Skeletal muscle tissue (tissue), 4 donors: ENCODE measurements around the gene RASGEF1C. TPM values are rescaled to one million over a fixed set of nuclear protein-coding genes. Genes with fewer than 3 reads are reported as not detected.

ENCODE experiments used
- H3K27ac ChIP-seq: one replicate; pipeline ENCODE4 v1.7.0; 2013; ENCODE audit warnings: mild to moderate bottlenecking, low read depth, low read length, inconsistent platforms
- H3K27me3 ChIP-seq, 3 donors: one replicate each; pipeline ENCODE4 v1.7.0; 2013; ENCODE audit warnings: low read length in 3 of 3; ENCODE audit not compliant: control insufficient read depth in 3 of 3, insufficient read depth in 3 of 3
- H3K36me3 ChIP-seq, 3 donors: one replicate each; pipeline ENCODE4 v1.7.0; 2013; ENCODE audit warnings: low read length in 3 of 3; ENCODE audit not compliant: control insufficient read depth in 3 of 3, insufficient read depth in 3 of 3
- H3K4me1 ChIP-seq, 3 donors: one replicate each; pipeline ENCODE4 v1.7.0; 2013; ENCODE audit warnings: low read length in 3 of 3, mild to moderate bottlenecking in 3 of 3; ENCODE audit not compliant: control insufficient read depth in 3 of 3, insufficient read depth in 3 of 3
- H3K4me3 ChIP-seq, 3 donors: one replicate each; pipeline ENCODE4 v1.7.0; 2013; ENCODE audit warnings: low read length in 3 of 3
- H3K9ac ChIP-seq, 3 donors: one replicate each; pipeline ENCODE4 v1.7.0; 2013; ENCODE audit warnings: low read length in 3 of 3, mild to moderate bottlenecking in 3 of 3, moderate library complexity in 2 of 3, low read depth in 1 of 3
- H3K9me3 ChIP-seq, 3 donors: one replicate each; pipeline ENCODE4 v1.7.0; 2013; ENCODE audit warnings: low read length in 3 of 3; ENCODE audit not compliant: control insufficient read depth in 3 of 3
- total RNA-seq: library from RNA; depleted of rRNA; stranded (reverse); fragments of >200 nt; gene quantifications from one replicate; pipeline ENCODE4 v1.2.3, GENCODE V29; 2014
- donor health status: Osteomylitis.

The RASGEF1C gene
- total RNA-seq, 1 donor from 2014 or later, result 5.7 TPM

DNA sequence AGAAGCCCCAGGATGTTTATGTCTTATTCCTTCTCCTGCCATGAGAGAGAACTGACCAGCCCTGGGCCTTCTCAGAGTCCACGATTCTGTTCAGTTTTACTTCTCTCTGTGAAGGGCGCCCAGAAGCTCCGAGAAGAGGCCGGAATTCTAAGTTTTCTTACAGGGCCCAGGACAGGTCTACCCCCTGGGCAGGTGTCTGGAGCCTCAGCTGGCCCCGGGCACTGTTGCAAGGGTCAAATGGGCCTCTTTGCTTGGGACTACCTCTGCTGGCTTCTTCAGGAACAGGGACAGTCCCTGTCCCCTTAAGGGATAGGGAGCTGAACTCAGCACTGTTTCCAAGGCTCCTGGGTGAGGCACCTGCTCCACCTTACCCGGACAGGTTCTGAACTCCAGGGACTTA is 55.0 kb downstream of the RASGEF1C start:
- H3K27ac ChIP-seq, result no peak overlapping the region
- H3K4me1 ChIP-seq, result peaks cover 0 to 3% (median 0%) of the 10 kb centered on the region in 3 donors
- H3K9me3 ChIP-seq, result no peaks in the 10 kb centered on the region
- no peaks in the 10 kb centered on the region for H3K36me3 ChIP-seq
- H3K27me3 ChIP-seq, result peaks cover 0 to 4% (median 0%) of the 10 kb centered on the region in 3 donors
- H3K4me3 ChIP-seq, result no peak overlapping the region
- H3K9ac ChIP-seq, result no peak overlapping the region

DNA sequence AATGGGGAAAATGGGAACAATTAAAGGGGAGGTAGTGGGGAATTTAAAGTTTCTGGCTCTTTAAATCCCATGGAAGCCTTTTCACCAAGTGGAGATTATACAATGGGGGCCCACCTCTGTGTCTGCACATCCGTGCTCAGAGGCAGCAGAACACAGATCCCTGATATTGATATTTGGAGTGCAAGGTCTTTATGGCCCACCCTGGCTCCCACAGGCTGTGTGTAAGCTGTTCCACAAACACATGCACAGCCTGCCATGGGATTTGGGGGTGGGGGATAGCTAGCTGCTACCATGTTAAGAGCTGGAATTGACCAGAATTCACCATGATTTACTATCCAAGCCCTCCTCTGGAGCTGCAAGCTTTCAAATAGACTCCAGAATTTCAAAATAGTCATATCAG is 55.9 kb downstream of the RASGEF1C start:
- Histone ChIP-seq H3K9me3 (no peaks in the 10 kb centered on the region), H3K27ac (no peak overlapping the region), H3K4me1 (peaks cover 0 to 3% (median 0%) of the 10 kb centered on the region in 3 donors), H3K4me3 (no peak overlapping the region), H3K36me3 (no peaks in the 10 kb centered on the region), H3K9ac (no peak overlapping the region), H3K27me3 (peaks cover 0 to 4% (median 0%) of the 10 kb centered on the region in 3 donors)

DNA sequence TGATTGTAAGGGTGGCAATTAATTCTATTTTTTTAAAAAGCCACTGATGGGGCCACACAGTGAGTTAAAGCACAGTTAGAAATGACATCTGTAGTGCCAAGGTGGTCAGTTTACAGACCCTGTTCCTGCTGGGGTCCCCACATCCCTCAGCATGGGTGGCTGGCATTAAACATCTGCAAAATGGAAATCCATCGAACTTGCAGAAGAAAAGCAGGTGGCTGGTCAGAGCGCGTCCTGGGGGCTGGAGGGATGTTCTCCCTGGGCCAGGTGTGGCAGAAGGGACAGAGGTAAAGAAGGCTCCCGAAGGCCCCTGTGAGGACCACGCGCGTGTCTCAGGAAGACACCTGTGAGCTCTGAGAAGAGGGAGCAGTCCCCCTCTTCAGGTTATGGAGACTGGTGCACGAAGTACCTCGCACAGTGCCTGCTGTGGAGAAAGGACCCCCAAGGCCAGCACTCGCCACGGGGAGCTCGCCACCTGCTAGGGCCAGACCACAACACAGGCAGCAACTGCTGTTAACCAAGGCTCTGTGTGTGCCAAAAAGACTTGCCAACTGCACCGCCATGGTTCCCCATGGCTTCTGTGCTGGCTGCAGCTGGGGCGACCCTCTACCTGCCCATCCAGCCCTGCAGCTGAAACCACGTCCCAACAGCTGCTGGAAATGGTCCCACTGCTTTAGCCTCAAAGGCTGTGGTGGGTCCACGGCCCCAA is 65.2 kb downstream of the RASGEF1C start:
- peaks cover 18 to 32% (median 25%) of the 10 kb centered on the region in 3 donors for H3K27me3 ChIP-seq
- H3K36me3 ChIP-seq, result no peaks in the 10 kb centered on the region
- H3K27ac ChIP-seq, result no peak overlapping the region
- no peak overlapping the region for H3K4me3 ChIP-seq
- no peak overlapping the region for H3K9ac ChIP-seq
- no peaks in the 10 kb centered on the region for H3K4me1 ChIP-seq
- H3K9me3 ChIP-seq, result no peaks in the 10 kb centered on the region

DNA sequence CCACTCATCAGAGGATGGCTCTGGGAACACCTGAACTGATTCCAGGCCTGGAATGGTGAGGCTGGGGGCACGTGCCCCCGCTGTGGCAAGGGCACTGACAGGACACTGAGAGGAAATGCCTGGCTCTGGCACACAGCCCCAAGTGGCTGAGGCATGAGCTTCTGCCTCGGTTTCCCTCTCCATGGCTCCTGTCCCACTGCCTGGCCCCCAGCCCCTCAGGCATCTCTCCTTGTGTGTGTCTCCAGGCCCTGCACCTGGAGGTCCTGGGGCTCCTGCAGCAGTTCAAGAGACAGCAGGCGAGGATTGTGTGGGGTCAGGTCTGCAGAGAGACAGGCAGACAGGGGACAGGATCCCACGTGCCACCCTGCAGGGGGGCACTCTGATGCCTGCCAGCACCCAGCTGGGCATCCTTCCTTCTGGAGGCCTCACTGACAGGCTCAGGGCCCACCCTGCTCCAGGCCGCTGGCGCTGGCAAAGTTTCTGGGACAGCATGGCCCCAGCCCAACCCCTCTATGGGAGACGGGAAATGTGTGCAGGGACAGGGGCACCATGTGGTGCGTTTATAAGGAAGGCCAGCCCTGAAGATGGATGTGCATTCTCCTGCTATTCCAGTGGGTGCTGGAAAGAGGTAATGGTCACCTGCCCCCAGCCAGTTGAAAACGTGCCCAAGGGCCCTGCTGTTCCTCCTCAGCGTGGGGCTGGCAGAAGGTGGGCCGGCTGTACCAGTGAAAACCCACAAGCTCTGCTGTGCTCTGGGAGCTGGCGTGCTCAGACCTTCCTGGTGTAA is 66.0 kb downstream of the RASGEF1C start:
- peaks cover 22 to 35% (median 33%) of the 10 kb centered on the region in 3 donors for H3K27me3 ChIP-seq
- H3K36me3 ChIP-seq, result no peaks in the 10 kb centered on the region
- H3K9me3 ChIP-seq, result no peaks in the 10 kb centered on the region
- no peak overlapping the region for H3K4me3 ChIP-seq
- no peak overlapping the region for H3K27ac ChIP-seq
- H3K4me1 ChIP-seq, result no peaks in the 10 kb centered on the region
- no peak overlapping the region for H3K9ac ChIP-seq

DNA sequence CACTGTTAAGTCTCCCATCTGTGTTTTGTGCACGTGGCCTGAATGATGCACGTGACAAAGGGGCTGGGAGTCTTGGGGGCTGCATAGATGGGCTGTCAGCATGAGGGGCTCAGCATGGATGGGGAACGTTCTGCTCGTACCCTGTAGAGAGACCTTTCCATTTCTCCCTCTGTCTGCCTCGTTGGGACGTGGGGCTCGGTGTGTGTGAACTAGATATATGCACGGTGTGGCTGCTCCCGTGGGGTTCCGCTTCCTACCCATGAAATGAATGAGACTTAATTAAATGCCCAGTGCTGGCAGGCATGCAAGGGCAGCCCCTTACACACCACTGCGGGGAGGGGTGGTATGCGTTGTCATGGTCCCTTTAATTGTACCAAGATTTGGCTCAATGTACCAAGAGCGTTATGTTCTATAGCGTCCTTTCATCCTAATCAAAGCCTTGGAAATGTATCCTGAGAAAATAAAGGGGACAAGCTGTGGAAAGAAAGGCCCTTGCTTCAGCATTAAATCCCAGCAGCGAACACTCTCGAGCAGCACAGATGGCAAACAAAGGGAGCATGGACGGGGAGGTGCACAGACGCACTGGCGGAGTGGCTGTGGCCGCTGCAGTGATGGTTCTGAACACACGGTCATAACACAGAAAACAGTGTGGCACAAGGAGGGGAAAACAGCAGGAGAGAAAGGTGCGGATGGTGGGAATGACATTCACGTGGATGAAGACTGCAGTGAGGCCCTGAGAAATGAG is 66.8 kb downstream of the RASGEF1C start:
- Histone ChIP-seq H3K27ac (no peak overlapping the region), H3K4me1 (no peaks in the 10 kb centered on the region), H3K36me3 (no peaks in the 10 kb centered on the region), H3K27me3 (peaks cover 22 to 38% (median 37%) of the 10 kb centered on the region in 3 donors), H3K9me3 (no peaks in the 10 kb centered on the region), H3K4me3 (no peak overlapping the region), H3K9ac (no peak overlapping the region)

DNA sequence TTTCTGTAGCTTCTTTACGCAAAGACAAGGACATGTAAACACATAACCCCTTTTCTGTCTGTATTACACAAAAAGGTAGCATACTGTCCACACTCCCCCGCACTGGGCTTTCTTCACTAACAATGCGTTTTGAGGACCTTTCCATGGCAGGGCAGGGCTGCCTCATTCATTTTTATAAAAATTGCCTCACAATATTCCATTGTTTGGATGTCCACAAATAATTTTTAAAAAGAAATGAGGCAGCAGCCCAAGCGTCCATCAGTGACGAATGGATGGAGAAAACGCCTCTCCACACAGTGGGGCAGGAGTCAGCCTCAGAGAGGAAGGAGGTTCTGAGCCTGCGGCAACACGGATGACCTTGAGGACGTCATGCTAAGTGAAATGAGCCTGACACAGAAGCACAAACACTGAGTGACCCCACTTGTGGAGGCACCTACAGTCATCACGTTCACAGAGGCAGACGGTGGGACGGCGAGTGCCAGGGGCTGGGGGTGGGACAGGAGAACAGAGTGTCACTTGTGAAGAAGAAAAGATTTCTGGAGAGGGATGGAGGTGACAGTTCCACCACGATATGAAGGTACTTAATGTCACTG is 67.8 kb downstream of the RASGEF1C start:
- Histone ChIP-seq H3K9me3 (peaks cover 0 to 2% (median 0%) of the 10 kb centered on the region in 3 donors), H3K36me3 (no peaks in the 10 kb centered on the region), H3K27ac (no peak overlapping the region), H3K4me1 (no peaks in the 10 kb centered on the region), H3K9ac (no peak overlapping the region), H3K4me3 (no peak overlapping the region), H3K27me3 (peaks cover 22 to 38% (median 37%) of the 10 kb centered on the region in 3 donors)

DNA sequence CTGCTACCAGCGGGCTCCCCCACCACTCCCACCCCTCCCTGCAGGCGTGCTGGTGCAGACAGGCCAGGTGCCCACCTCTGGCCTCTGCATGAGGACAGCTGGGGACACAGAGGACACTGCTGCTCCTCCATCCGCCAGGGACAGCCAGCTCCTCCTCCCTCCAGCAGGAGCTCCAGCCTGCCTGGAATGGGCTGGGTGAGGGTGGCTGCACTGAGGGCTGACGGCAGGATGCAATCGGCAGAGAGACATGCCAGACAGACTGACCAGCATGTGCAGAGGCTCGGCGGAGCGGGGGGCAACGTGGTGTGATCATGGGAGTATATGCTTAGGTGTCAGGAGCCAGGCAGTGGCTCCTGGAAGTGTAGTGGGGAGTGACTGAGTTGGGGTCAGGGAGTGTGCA is 68.4 kb downstream of the RASGEF1C start:
- Histone ChIP-seq H3K4me3 (no peak overlapping the region), H3K4me1 (no peaks in the 10 kb centered on the region), H3K27me3 (peaks cover 22 to 39% (median 38%) of the 10 kb centered on the region in 3 donors), H3K9me3 (peaks cover 0 to 2% (median 0%) of the 10 kb centered on the region in 3 donors), H3K9ac (no peak overlapping the region), H3K36me3 (no peaks in the 10 kb centered on the region), H3K27ac (no peak overlapping the region)

DNA sequence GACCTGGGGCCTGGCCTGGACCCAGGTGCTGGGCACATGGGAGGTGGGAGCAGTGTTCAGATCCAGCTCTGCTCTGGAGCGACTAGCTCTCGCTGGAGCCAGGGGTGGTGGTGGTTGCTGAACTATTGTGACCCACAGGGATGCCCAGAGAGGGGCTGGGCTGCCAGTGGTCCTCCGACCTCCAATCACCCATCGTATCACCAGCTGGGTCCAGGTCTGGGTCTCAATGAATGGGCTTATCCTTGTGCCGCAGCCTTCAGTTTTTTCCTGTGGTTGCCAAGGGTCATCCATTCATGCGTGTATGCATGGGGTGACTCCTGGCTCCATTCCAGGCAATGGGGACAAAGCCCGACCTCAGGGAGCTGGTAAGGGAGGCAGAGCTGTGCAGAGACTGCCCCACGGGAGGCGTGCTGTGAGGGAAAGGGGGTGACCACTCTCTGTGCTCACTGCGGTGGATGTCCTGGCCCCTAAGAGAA is 68.9 kb downstream of the RASGEF1C start:
- no peak overlapping the region for H3K9ac ChIP-seq
- no peak overlapping the region for H3K27ac ChIP-seq
- peaks cover 22 to 43% (median 38%) of the 10 kb centered on the region in 3 donors for H3K27me3 ChIP-seq
- peaks cover 0 to 2% (median 0%) of the 10 kb centered on the region in 3 donors for H3K9me3 ChIP-seq
- H3K36me3 ChIP-seq, result no peaks in the 10 kb centered on the region
- no peaks in the 10 kb centered on the region for H3K4me1 ChIP-seq
- no peak overlapping the region for H3K4me3 ChIP-seq

DNA sequence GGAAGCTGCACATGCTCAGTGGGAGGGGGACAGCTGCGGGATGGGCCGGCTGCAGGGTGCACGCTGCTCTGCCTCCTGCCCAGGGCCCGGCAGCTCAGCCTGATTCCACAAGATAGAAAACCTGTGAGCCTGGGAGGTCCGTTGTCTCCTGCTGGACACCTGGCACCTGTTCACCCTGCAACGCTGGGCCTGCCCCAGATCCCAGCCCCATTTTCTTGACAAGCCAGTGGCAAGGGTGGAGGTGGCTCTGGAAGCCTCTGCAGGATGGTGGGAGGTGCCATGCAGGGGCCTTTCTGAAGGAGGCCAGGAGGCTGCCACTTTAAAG is 69.3 kb downstream of the RASGEF1C start:
- Histone ChIP-seq H3K9me3 (peaks cover 0 to 2% (median 0%) of the 10 kb centered on the region in 3 donors), H3K27me3 (peaks cover 22 to 44% (median 38%) of the 10 kb centered on the region in 3 donors)

More for the DNA sequence above, 69.3 kb downstream of the RASGEF1C start:
- H3K4me1 ChIP-seq, result no peaks in the 10 kb centered on the region
- no peak overlapping the region for H3K4me3 ChIP-seq
- H3K36me3 ChIP-seq, result no peaks in the 10 kb centered on the region
- H3K9ac ChIP-seq, result no peak overlapping the region
- no peak overlapping the region for H3K27ac ChIP-seq
